Kidney tubule cell (primary cell): Measurements from ENCODE around the gene USE1.
A peak's percentile ranks its signal among the peaks of the same experiment; 100 is the strongest.
"Not testable (repeated sequence)": the region's sequence is repeated elsewhere in the genome, so short reads cannot be mapped to it uniquely, and the experiment has no call there.

ENCODE experiments used
- DNase-seq: peaks from one replicate; pipeline ENCODE4 v3.0.0-alpha.2; 2018; ENCODE audit warnings: low spot score

USE1 gene

GRCh38 chr19:17215127-17215971, at the start of gene USE1:
Gene USE1, plus strand, starts transcription at chr19:17215357. Its CDS starts 49 bp downstream, at chr19:17215406.
- DNase-seq: peak; percentile 94

- no peak for DNase-seq
Measured at GRCh38 chr19:17165715-17166114, 49.4 kb upstream of the USE1 start.

- no peak for DNase-seq
Measured at GRCh38 chr19:17170538-17171297, 44.4 kb upstream of the USE1 start.

- no peak for DNase-seq
Measured at GRCh38 chr19:17171874-17172273, 43.3 kb upstream of the USE1 start.

GRCh38 chr19:17172624-17173345, 42.4 kb upstream of the USE1 start:
- no peak for DNase-seq

GRCh38 chr19:17178291-17178690, 36.9 kb upstream of the USE1 start:
- no peak for DNase-seq

- no peak for DNase-seq
Measured at GRCh38 chr19:17180997-17181702, 34.0 kb upstream of the USE1 start.

GRCh38 chr19:17183271-17183761, 31.8 kb upstream of the USE1 start:
- no peak for DNase-seq

GRCh38 chr19:17183858-17184321, 31.3 kb upstream of the USE1 start:
- no peak for DNase-seq

- DNase-seq: no peak
Measured at GRCh38 chr19:17184371-17184841, 30.8 kb upstream of the USE1 start.

- DNase-seq: no peak
Measured at GRCh38 chr19:17185590-17185989, 29.6 kb upstream of the USE1 start.

GRCh38 chr19:17191736-17192135, 23.4 kb upstream of the USE1 start:
- not testable (repeated sequence) for DNase-seq

- DNase-seq: no peak
Measured at GRCh38 chr19:17192751-17193150, 22.4 kb upstream of the USE1 start.

- DNase-seq: no peak
Measured at GRCh38 chr19:17194608-17195007, 20.5 kb upstream of the USE1 start.

- no peak for DNase-seq
Measured at GRCh38 chr19:17195106-17195505, 20.1 kb upstream of the USE1 start.

- DNase-seq: no peak
Measured at GRCh38 chr19:17196610-17197009, 18.5 kb upstream of the USE1 start.

GRCh38 chr19:17197666-17198065, 17.5 kb upstream of the USE1 start:
- no peak for DNase-seq

- DNase-seq: no peak
Measured at GRCh38 chr19:17200408-17201079, 14.6 kb upstream of the USE1 start.

GRCh38 chr19:17202249-17202648, 12.9 kb upstream of the USE1 start:
- peak; percentile 21 for DNase-seq

GRCh38 chr19:17202713-17203112, 12.4 kb upstream of the USE1 start:
- no peak for DNase-seq
